ENCODE data around the gene TMC1. TPM values are rescaled to one million over a fixed set of nuclear protein-coding genes. Genes with fewer than 3 reads are reported as not detected.

Gene TMC1
- total RNA-seq, 2 donors from 2014 or later = 0.69 to 1.00 TPM

GRCh38 chr9:72596451-72597180 is 75.2 kb downstream of the TMC1 start:
- intact Hi-C loops (cut with DNase I) = loop anchor here in 1 of 2 donors (5.0 to 10.0 kb wide), 2 partner anchors 239 to 312 kb away; no protein-coding TSS in a partner anchor
- no peak for DNase-seq (ENCODE audit: low spot score)

GRCh38 chr9:72597181-72597517 is 75.7 kb downstream of the TMC1 start:
- intact Hi-C loops (cut with DNase I) = loop anchor here in 1 of 2 donors (5.0 to 10.0 kb wide), 2 partner anchors 240 to 312 kb away; no protein-coding TSS in a partner anchor
- DNase-seq (ENCODE audit: low spot score) = no peak

- intact Hi-C loops (cut with DNase I) = loop anchor here in 1 of 2 donors (5.0 to 10.0 kb wide), 2 partner anchors 240 to 313 kb away; no protein-coding TSS in a partner anchor
- DNase-seq (ENCODE audit: low spot score) = no peak
These were observed 76.2 kb downstream of the TMC1 start for GRCh38 chr9:72597601-72598000.

- no peak for DNase-seq (ENCODE audit: low spot score)
- intact Hi-C loops (cut with DNase I) = loop anchor here in 1 of 2 donors (5.0 to 10.0 kb wide), 2 partner anchors 241 to 314 kb away; no protein-coding TSS in a partner anchor
These were observed 77.2 kb downstream of the TMC1 start for GRCh38 chr9:72598639-72599038.

GRCh38 chr9:72599874-72600534 is 78.6 kb downstream of the TMC1 start:
- DNase-seq (ENCODE audit: low spot score) = no peak
- intact Hi-C loops (cut with DNase I) = loop anchor here in 1 of 2 donors (5.0 to 10.0 kb wide), 2 partner anchors 243 to 315 kb away; no protein-coding TSS in a partner anchor

GRCh38 chr9:72600671-72601070 is 79.3 kb downstream of the TMC1 start:
- no peak for DNase-seq (ENCODE audit: low spot score)
- intact Hi-C loops (cut with DNase I) = no loop called here

GRCh38 chr9:72601615-72602014 is 80.2 kb downstream of the TMC1 start:
- intact Hi-C loops (cut with DNase I) = no loop called here
- no peak for DNase-seq (ENCODE audit: low spot score)

- DNase-seq (ENCODE audit: low spot score) = no peak
- intact Hi-C loops (cut with DNase I) = no loop called here
These were observed 91.0 kb downstream of the TMC1 start for GRCh38 chr9:72612449-72612848.

- no peak for DNase-seq (ENCODE audit: low spot score)
- intact Hi-C loops (cut with DNase I) = no loop called here
These were observed 92.7 kb downstream of the TMC1 start for GRCh38 chr9:72614067-72614466.

GRCh38 chr9:72615931-72616330 is 94.5 kb downstream of the TMC1 start:
- intact Hi-C loops (cut with DNase I) = no loop called here
- DNase-seq (ENCODE audit: low spot score) = no peak

GRCh38 chr9:72618811-72619210 is 97.4 kb downstream of the TMC1 start:
- no peak for DNase-seq (ENCODE audit: low spot score)
- intact Hi-C loops (cut with DNase I) = no loop called here

GRCh38 chr9:72622186-72622585 is 100.8 kb downstream of the TMC1 start:
- intact Hi-C loops (cut with DNase I) = no loop called here
- no peak for DNase-seq (ENCODE audit: low spot score)

- intact Hi-C loops (cut with DNase I) = no loop called here
- DNase-seq (ENCODE audit: low spot score) = no peak
These were observed 101.7 kb downstream of the TMC1 start for GRCh38 chr9:72623156-72623555.

- intact Hi-C loops (cut with DNase I) = no loop called here
- DNase-seq (ENCODE audit: low spot score) = no peak
These were observed 105.7 kb downstream of the TMC1 start for GRCh38 chr9:72627147-72627546.

GRCh38 chr9:72627956-72628540 is 106.6 kb downstream of the TMC1 start:
- intact Hi-C loops (cut with DNase I) = no loop called here
- DNase-seq (ENCODE audit: low spot score) = no peak

GRCh38 chr9:72633966-72634365 is 112.6 kb downstream of the TMC1 start:
- intact Hi-C loops (cut with DNase I) = loop anchor here in 1 of 2 donors (10.0 kb wide), 1 partner anchor 191 kb away; no protein-coding TSS in a partner anchor

GRCh38 chr9:72635197-72635596 is 113.8 kb downstream of the TMC1 start:
- intact Hi-C loops (cut with DNase I) = loop anchor here in 1 of 2 donors (10.0 kb wide), 1 partner anchor 190 kb away; no protein-coding TSS in a partner anchor
- no peak for DNase-seq (ENCODE audit: low spot score)

More at GRCh38 chr9:72633966-72634365, 112.6 kb downstream of the TMC1 start:
- DNase-seq (ENCODE audit: low spot score) = no peak

- intact Hi-C loops (cut with DNase I) = loop anchor here in 1 of 2 donors (10.0 kb wide), 1 partner anchor 188 kb away; no protein-coding TSS in a partner anchor
- no peak for DNase-seq (ENCODE audit: low spot score)
These were observed 115.2 kb downstream of the TMC1 start for GRCh38 chr9:72636621-72637020.

GRCh38 chr9:72643651-72644050 is 122.2 kb downstream of the TMC1 start:
- intact Hi-C loops (cut with DNase I) = no loop called here
- no peak for DNase-seq (ENCODE audit: low spot score)

GRCh38 chr9:72646061-72646460 is 124.7 kb downstream of the TMC1 start:
- intact Hi-C loops (cut with DNase I) = no loop called here
- no peak for DNase-seq (ENCODE audit: low spot score)
